Panc1 (cell line): ENCODE results near the gene ATP1A1.

Source experiments
- SIN3A ChIP-seq: IDR thresholded peaks from 2 replicates; pipeline ENCODE4 v1.6.1; 2012; ENCODE audit warnings: low read depth, mild to moderate bottlenecking, low read length, moderate library complexity, borderline replicate concordance; ENCODE audit not compliant: insufficient read depth
- TCF7L2 ChIP-seq: IDR thresholded peaks from 2 replicates; pipeline ENCODE4 v1.6.1; 2011; ENCODE audit warnings: mild to moderate bottlenecking, low read depth, low read length, inconsistent platforms
- TF ChIP-seq, protein P1 (sequence below): fragments of 450-650 bp; IDR thresholded peaks from 2 replicates; pipeline ENCODE4 v1.5.1; 2017; ENCODE audit warnings: mild to moderate bottlenecking
- TF ChIP-seq, protein P2 (sequence below), 2 experiments: IDR thresholded peaks; 2 replicates each; pipeline ENCODE4 v1.6.1; 2011 to 2012; ENCODE audit warnings: low read depth in 2 of 2, control low read depth in 1 of 2, low read length in 1 of 2, mild to moderate bottlenecking in 1 of 2, moderate library complexity in 1 of 2; ENCODE audit not compliant: insufficient read depth in 1 of 2

DNA sequence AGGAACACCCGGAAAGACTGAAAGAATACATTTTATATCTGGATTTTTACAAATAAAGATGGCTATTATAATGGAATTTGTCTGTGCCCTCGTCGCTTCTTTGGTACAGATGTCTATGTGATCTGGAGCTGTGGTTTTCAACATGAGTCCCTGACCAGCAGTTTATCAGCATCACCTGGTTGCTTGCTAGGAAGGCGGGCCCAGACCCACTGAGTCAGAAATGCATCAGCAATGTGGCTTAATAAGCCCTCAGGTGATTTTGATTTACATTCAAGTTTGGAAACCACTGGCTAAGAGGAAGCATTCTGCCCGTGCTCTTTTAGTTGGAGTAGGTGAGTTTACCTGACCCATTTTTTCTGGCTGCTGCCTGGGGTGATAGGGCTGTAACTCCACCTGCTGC, 31.7 kb downstream of the ATP1A1 start:
- TF ChIP-seq, protein P1, sequence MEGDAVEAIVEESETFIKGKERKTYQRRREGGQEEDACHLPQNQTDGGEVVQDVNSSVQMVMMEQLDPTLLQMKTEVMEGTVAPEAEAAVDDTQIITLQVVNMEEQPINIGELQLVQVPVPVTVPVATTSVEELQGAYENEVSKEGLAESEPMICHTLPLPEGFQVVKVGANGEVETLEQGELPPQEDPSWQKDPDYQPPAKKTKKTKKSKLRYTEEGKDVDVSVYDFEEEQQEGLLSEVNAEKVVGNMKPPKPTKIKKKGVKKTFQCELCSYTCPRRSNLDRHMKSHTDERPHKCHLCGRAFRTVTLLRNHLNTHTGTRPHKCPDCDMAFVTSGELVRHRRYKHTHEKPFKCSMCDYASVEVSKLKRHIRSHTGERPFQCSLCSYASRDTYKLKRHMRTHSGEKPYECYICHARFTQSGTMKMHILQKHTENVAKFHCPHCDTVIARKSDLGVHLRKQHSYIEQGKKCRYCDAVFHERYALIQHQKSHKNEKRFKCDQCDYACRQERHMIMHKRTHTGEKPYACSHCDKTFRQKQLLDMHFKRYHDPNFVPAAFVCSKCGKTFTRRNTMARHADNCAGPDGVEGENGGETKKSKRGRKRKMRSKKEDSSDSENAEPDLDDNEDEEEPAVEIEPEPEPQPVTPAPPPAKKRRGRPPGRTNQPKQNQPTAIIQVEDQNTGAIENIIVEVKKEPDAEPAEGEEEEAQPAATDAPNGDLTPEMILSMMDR: no peak
- TF ChIP-seq, protein P2, sequence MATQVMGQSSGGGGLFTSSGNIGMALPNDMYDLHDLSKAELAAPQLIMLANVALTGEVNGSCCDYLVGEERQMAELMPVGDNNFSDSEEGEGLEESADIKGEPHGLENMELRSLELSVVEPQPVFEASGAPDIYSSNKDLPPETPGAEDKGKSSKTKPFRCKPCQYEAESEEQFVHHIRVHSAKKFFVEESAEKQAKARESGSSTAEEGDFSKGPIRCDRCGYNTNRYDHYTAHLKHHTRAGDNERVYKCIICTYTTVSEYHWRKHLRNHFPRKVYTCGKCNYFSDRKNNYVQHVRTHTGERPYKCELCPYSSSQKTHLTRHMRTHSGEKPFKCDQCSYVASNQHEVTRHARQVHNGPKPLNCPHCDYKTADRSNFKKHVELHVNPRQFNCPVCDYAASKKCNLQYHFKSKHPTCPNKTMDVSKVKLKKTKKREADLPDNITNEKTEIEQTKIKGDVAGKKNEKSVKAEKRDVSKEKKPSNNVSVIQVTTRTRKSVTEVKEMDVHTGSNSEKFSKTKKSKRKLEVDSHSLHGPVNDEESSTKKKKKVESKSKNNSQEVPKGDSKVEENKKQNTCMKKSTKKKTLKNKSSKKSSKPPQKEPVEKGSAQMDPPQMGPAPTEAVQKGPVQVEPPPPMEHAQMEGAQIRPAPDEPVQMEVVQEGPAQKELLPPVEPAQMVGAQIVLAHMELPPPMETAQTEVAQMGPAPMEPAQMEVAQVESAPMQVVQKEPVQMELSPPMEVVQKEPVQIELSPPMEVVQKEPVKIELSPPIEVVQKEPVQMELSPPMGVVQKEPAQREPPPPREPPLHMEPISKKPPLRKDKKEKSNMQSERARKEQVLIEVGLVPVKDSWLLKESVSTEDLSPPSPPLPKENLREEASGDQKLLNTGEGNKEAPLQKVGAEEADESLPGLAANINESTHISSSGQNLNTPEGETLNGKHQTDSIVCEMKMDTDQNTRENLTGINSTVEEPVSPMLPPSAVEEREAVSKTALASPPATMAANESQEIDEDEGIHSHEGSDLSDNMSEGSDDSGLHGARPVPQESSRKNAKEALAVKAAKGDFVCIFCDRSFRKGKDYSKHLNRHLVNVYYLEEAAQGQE (IDR thresholded peaks at IDR 0.05; ENCODE audit: insufficient read depth in 1 of 2, low read depth in 2 of 2, low read length in 1 of 2): no peak
- TF ChIP-seq TCF7L2 (no peak), SIN3A (no peak)
